Stimulated activated CD4-positive, alpha-beta T cell treated with anti-CD3 and anti-CD28 coated beads, Interleukin-12 subunit alpha, Interleukin-12 subunit beta, amount 100 ng/mL, for 48 hours (primary cell): ENCODE measurements around the gene HSPA6.
"Not testable (repeated sequence)": the region's sequence is repeated elsewhere in the genome, so short reads cannot be mapped to it uniquely, and the experiment has no call there.

Source experiments
- DNase-seq, 3 donors: peaks; one replicate each; pipeline ENCODE4 v3.0.0-alpha.2; 2020; ENCODE audit warnings: low read depth in 2 of 3, low spot score in 1 of 3

HSPA6 gene

DNA sequence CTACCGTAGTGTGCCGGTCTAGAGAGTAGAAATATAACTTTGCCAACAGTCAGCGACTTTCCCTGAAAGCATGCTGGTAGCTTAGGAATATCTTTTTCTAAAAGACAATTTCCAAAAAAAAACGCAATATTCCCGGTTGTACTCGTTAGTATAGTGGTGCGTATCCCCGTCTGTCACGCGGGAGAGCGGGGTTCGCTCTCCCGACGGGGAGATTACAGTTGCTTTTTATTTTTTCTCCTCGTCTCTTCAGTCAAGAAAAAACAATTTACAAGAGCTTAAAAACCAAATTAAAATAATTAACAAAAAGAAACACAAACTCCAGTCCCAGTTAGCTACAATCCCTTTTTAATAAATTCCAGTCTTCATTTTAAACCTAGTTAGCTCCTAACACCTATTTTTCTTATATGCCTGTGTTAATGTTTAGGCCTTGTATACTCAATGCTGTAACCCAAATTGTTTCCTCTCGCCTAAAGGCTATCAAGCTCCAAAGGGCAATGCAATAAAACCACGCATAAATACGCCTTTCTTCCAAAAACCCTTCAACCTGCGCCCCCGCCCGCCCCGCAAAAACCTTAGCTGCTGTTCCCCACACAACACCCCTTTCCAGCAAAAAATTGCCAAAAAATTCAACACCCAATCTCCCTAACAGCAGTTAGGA lies 7.8 kb downstream of the HSPA6 start:
- no peak for DNase-seq

DNA sequence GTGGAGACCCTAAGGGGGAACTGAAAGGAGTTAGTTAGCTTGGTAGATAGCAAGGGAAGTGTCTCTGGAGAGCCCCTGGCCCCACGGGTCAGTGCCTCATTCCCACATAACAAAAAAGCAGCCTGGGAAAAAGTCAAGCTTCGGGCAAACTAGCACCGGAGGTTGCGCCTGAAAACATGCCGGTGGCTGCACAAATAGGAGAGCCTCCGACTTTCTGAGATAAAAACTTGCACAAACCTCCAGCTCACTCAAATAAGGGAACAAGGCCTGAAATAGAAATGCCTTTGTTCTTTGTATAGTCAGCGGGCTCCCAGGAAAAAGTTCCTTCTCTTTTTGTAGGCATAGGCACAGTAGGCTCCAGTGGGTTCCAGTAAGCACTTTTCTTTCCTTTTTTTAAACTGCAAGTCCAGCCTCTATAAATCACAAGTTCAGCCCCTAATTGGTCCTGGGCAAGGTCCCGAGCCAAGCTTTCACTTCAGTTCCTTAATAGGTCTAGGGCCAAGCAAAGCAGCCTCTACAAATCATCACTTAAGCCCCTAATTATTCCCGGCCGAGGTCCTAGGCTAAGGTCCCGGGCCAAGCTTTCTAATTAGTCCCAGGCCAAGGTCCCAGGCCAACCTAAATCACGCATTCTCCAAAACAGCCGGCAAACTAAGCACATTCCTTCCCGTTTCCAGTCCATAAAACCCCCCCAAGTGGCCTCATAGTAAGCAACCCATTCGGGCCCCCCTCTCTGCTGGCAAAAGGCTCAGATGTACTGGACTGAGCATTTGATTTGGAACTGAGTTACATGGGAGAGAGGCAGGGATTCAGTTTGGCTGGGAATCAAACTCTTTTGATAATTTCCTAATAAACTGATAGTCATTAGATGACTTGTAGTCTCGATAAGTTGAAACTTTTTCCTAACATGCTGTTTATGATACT lies 8.6 kb downstream of the HSPA6 start:
- DNase-seq = not testable (repeated sequence)

DNA sequence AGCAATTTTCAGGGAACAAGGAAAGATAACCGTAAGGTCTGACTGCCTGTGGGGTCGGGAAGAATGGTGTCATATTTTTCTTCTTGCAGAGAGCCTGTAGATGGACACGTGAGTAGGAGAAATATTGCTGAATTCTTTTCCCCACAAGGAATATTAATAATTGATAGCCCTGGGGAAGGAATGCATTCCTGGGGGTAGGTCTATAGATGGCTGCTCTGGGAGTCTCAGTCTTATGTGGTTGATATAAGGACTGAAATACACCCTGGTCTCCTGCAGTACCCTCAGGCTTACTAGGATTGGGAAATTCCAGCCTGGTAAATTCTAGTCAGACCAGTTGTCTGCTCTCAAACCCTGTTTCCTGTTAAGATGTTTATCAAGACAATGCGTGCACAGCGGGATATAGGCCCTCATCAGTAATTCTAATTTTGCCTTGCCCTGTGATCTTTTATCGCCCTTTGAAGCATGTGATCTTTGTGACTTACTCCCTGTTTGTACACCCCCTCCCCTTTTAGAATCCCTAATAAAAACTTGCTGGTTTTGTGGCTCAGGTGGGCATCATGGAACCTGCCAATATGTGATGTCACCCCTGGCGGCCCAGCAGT lies 12.8 kb downstream of the HSPA6 start:
- DNase-seq = not testable (repeated sequence)

DNA sequence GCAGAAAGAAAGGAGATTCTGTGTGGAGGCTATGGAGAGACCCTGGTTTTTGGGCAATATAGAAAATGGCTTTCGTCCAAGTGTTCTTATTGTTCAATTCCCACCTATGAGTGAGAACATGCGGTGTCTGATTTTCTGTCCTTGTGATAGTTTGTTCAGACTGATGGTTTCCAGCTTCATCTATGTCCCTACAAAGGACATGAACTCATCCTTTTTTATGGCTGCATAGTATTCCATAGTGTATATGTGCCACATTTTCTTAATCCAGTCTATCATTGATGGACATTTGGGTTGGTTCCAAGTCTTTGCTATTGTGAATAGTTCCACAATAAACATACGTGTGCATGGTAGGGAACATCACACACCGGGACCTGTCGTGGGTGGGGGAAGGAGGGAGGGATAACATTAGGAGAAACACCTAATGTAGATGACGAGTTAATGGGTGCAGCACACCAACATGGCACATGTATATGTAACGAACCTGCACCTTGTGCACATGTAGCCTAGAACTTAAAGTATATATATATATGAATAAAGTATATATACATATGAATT lies 14.7 kb downstream of the HSPA6 start:
- not testable (repeated sequence) for DNase-seq

DNA sequence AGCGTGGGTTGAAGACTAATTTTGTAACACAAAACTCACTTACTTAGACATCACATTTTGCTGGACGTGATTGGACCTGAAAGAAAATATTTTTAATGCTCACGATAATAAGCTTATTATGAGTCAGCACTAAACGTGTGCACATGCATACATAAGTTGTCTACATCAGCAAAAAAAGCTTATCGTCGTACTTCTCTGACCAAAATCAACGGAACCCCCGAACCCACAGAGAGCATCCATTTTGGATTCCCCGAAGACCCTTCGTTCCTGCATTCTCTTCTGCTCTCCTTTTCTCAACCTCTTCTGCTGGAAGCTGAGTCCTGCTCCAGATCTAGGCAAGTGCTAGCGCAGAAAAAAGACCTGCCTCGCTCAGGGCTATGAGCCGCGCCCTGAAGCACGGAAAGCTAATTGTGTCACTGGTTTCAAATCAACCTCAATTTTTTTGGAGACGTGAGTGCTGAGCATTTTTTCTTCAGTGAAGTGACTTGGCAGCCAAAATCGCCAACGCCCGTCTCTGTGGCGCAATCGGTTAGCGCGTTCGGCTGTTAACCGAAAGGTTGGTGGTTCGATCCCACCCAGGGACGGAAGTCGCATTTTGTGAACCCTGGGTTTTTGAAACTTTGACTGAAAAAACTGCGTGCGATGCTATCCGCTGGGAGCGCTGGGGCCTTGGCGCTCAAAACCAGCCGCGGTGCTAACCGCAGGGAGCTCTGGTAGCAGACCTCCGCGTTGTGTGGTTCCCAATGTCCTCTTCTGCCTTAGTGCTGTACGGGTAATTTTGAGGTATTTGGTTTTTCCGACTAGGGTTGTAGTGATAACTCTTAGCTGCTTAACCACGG lies 15.6 kb downstream of the HSPA6 start:
- peak; percentile 89 to 99 (median 96) for DNase-seq

DNA sequence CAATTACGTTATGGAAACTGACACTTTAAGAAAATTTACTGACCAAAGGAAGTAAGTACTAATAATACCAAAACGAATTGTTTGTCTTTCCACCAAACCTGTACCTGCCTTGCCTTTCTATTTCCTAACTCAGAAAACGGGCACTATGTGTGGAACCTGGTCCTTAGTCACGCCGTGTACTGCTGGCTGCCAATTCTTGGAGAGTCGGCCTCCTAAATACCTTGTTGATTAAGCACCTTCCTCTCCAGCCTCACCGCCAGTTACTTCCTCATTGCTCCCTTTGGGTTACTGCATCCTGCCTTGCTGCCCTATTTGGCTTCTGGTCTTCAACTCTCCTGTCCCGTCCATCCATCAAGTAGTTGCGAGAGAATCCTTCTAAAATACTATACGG lies 16.2 kb downstream of the HSPA6 start:
- DNase-seq = not testable (repeated sequence)

DNA sequence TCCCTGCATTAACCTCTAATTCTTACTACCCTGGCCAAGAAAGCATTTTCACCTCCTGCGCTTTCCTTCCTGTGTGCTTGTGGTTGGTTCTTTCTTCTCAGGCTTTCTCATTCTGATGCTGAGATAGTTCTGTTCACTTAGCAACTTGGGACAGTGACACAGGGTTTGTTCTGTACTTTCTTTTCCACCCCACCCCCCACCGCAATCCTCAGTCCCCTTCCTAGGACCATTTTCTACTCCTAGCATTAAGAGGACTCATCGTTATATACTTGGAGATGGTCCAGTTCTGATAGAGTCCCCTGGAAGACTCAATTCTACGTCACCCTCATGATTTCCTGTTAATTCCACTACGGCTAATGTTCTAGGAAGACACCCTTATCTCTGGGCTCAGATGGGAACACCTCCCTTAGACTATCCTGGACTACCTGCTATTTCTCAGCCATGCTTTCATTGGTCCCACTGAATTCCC lies 17.8 kb downstream of the HSPA6 start:
- DNase-seq = peak in 1 of 3 donors; percentile 22

DNA sequence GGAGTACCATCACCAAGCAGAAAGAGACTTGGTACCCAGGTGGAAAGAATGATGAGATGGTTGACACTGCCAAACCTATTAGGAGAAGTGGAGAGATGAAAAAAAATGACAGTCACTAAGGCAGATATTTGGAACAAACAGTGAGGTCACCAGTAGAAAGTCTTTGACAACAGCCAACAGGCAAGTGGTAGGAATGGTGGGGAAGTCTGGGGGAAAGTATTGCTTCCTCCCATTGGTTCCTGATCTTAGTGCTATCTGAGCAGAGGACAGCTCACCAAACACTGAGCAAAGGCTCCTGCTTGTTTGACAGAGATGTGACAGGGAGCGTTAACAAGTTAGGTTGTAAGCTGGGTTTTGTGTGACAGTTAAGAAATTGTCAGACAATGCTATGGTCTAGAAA lies 18.8 kb downstream of the HSPA6 start:
- not testable (repeated sequence) for DNase-seq

DNA sequence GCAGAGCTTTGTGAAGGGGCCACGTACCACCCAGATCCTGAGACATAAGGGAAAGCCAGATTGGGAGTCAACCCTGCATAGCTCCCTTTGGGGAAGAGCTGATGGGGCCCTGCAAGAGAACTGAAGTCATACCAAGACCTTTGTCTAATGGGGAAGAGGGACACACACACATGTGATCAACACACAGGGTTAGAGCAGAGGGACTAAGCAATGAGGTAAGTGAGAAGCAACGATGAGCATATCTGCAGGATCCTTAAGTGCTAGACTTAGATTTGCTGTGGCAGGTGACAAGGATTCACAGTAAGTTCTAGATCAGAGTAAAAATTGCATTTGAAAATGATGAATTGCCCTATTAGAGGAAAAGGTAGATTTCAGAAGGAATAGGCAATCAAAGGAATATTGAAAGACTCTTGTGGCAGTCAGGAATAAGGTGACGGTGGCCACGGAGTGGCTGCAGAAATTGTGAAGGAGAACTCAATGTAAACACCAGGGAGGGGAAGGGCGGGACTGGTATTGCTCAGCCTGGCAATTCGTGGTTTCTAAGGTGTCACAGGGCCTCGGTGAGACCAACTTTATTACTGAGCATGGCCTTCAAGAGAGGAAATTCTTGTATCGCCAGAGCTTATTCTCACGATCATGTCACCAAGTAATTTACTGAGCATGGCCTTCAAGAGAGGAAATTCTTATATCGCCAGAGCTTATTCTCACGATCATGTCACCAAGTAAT lies 20.8 kb downstream of the HSPA6 start:
- DNase-seq = not testable (repeated sequence)

DNA sequence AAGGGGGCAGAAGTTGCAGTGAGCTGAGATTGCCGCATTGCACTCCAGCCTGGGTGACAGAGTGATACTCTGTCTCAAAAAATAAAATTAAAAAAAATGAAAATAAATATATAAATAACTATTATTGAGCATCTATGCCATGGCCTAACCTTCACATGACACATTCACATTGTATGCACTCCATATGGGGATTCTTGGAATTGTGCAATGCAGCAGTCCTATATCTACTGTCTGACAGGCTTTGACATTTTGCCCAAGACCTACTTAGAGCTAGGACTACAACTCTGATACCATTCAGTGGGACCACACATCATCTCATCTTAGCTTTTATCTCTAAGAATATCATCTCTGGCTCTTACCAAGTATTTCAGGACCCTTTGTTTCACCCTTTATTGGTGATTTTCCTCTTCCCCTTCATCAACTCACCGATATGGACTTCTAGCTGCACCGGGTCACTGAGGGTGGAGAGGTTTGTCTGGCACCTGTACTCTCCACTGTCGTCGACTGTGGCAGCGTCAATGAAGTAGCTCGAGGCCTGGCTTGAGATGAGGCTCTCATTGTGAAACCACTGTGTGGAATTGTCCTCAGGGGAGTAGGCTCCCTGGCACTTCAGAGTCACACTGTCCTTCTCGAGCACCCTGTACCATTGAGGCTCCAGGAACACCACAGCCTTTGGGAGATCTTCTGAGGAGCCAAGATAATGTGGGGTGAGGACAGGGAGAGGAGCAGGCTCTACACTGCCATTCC lies 23.8 kb downstream of the HSPA6 start:
- DNase-seq = not testable (repeated sequence)

DNA sequence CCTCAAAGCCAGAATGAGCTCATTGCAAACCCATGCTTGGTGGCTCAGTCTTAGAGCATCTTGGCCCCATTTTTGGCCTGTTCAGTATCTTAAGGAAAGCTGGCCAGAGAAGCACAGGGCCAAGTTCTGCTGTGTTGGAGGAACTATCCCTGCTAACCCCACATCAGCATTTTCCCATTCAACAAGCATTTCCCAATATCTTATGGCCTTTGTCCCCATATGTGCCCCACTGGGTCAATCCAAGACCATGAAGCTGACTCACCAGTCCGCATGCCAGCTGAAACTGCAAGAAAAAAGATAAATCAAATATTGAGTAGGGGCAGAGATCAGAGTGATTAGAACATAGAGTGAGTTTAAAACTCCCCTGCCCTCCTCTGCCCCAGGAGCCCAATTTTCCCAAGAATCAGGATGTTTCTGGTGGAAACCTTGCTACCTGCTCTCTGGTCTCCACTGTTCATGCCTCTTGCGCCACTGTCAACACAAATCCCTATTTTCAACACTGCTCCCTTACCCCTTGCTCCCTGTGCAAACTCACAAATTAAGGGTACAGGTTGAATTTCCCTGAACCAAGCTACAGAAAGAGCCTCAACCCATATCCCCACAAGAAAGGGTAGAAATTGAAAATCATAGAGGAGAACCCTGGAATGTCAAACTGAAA lies 24.5 kb downstream of the HSPA6 start:
- not testable (repeated sequence) for DNase-seq

DNA sequence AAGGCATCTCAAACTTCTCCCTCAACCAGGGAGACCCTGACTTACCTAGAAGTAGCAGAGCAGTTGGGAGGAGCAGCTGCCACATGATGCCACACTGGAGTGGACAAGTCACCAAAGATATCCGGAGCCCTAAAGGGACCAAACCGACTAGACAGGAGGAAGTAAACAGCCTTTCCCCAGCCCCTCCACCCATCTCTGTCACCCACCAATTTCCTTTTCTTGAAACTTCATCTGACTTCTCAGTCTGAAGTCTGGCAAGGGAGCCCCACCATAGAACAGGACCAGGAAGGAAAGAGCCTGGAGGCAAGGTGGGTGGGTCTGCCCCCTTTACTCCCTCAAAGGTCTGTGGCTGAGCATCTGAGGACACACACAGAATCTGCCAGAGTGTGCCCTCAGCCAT lies 25.3 kb downstream of the HSPA6 start, which contains the start of gene FCGR3A:
Gene FCGR3A, minus strand, starts transcription at position 167 of the 400 bp plus-strand sequence. Its CDS starts 82 bp downstream, at position 85.
- DNase-seq = no peak

DNA sequence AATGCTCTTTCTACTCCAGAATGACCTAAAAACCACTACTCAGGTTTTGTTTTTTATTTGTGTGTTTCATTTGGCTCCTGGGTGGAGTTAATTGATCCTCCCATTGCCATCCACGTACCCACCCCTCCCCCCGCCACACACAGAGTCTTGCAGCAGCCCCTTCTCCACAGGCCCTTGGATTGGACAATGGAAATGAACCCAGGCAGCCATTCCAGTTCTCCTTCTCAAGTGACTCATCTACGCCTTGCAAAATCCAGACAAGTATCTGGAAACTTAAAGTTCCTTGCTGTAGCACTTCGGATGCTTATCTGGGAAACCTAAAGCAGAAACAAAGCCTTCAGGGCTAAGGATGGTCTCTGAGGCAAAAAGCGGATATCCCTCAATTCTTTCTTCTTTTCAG lies 26.6 kb downstream of the HSPA6 start:
- not testable (repeated sequence) for DNase-seq

DNA sequence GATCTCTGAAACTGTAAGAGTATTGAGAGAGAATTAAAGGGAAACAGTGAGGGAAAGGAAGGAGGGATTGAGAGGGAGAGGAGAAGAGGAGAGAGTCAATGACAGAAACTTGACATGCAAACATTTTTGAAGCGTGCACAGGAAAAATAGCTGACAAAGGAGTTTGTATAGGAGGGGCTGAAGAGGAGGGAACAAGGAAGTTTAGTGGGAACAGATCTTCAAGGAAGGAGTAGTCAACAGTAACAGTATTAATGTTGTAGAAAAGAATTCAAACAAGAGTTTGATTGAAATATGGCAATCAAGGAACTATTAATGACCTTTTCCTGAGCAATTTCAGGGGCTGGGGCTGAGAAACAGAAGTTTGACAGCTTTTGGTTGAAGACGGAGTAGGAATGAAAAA lies 29.3 kb downstream of the HSPA6 start:
- not testable (repeated sequence) for DNase-seq

DNA sequence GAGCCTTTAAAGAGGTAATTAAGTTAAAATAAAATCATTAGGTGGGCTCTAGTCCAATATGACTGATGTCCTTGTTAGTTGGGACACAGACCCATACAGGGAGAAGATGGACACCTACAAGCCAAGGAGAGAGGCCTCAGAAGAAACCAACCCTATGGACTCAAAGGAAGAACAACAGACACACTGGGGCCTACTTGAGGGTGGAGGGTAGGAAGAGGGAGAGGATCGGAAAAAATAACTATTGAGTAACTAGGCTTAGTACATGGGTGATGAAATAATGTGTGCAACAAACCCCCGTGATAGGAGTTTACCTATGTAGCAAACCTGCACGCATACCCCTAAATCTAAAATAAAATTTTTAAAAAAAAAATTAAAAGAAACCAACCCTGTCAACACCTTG lies 30.0 kb downstream of the HSPA6 start:
- not testable (repeated sequence) for DNase-seq

DNA sequence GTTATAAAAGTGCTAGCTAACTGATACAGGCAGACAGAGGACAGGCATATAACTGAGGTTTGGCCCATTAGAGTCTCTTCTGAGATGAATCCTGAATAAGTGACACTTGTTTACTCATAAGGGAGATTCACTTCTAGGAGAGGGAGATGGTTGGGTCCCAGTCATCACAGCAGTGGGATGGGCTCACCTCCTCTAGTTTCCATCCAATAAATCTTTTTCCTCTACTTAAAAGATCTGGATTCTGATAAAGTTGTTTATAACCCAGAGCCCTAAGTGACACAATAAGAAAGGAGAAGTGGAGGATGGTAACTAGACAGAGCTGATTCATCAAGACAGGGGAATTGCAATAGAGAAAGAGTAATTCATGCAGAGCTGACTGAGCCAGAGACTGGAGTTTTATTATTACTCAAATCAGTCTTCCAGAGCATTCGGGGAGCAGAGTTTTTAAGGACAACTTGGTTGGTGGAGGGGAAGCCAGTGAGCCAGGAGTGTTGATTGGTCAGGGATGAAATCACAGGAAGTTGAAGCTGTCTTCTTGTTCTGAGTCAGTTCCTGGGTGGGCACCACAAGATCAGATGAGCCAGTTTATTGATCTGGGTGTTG lies 30.6 kb downstream of the HSPA6 start:
- DNase-seq = peak in 1 of 3 donors; percentile 25

DNA sequence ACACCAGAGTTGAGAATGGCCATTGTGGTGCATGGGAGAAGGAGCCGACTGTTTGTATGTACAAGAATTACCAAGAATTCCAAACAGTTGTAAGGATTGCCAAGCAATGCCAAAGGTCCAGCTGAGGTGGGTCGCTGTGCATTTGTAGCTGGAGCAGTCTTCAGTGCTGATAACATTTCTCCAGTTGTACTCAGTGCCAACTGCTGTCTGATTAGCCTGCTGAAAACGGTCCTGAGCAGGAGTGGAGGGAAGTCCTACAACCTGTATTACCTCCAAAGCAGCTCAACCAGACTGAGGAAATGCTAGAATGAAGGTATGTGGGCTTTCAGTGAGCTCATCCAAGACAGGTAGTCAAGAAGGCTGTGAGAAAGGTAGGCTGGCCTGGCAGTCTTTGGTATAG lies 31.8 kb downstream of the HSPA6 start:
- not testable (repeated sequence) for DNase-seq

DNA sequence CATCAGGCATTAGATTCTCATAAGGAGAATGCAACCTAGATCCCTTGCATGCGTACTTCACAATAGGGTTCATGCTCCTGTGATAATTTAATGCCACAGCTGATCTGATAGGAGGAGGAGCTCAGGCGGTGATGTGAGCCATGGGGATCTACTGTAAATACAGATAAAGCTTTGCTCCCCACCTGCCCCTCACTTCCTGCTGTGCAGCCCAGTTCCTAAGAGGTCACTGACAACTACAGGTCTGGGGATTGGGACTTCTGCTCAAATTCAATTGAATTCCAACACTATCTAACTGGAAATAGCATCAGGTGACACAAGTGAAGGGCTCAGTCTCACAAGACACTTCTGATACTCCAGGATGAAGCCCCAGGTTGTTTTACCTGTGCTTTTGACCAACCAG lies 32.6 kb downstream of the HSPA6 start:
- DNase-seq = not testable (repeated sequence)
